ENCODE results near the gene HECTD1.

- no peak for TF ChIP-seq EZH2 (IDR thresholded peaks at IDR 0.05)
- TF ChIP-seq POLR2AphosphoS5 (IDR thresholded peaks at IDR 0.05; ENCODE audit: borderline replicate concordance, low read depth, low read length): no peak
These were observed 8.8 kb upstream of the HECTD1 start for GRCh38 chr14:31216359-31216758.

Data from SK-N-MC (cell line).